ENCODE data around the gene THADA. TPM values are rescaled to one million over a fixed set of nuclear protein-coding genes. Genes with fewer than 3 reads are reported as not detected.
"Not testable (repeated sequence)": the region's sequence is repeated elsewhere in the genome, so short reads cannot be mapped to it uniquely, and the experiment has no call there.

THADA gene
- total and polyA plus RNA-seq, 8 donors = 9.4 to 25.1 (median 18.2) TPM

DNA sequence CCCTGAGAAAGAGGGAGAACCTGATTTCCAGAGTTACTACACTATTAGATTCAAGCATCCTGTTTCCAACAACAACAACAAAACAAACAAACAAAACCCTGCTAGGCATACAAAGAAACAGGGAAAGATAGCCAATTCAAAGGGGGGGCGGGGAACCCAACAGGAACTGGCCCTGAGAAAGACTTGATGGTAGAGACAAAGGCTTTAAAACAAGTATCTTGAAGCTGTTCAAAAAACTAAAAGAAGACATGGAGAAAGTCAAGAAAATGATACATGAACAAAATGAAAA, 147.1 kb downstream of the THADA start:
- no peak for FAIRE-seq
- Histone ChIP-seq H3K9me3 (no peaks in the 10 kb centered on the region), H3K27ac (no peak overlapping the region), H3K36me3 (no peaks in the 10 kb centered on the region), H3K4me3 (no peak overlapping the region), H3K27me3 (no peaks in the 10 kb centered on the region), H3K4me1 (no peaks in the 10 kb centered on the region)
- TF ChIP-seq, protein P1, sequence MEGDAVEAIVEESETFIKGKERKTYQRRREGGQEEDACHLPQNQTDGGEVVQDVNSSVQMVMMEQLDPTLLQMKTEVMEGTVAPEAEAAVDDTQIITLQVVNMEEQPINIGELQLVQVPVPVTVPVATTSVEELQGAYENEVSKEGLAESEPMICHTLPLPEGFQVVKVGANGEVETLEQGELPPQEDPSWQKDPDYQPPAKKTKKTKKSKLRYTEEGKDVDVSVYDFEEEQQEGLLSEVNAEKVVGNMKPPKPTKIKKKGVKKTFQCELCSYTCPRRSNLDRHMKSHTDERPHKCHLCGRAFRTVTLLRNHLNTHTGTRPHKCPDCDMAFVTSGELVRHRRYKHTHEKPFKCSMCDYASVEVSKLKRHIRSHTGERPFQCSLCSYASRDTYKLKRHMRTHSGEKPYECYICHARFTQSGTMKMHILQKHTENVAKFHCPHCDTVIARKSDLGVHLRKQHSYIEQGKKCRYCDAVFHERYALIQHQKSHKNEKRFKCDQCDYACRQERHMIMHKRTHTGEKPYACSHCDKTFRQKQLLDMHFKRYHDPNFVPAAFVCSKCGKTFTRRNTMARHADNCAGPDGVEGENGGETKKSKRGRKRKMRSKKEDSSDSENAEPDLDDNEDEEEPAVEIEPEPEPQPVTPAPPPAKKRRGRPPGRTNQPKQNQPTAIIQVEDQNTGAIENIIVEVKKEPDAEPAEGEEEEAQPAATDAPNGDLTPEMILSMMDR (IDR thresholded peaks at IDR 0.05) = no peak
- WGBS, 2 donors = 99 to 100% methylated on average over 1 of the region's 1 CpG
- no peak for ATAC-seq
- no peak for DNase-seq
- intact Hi-C loops (cut with DNase I) = no loop called here

DNA sequence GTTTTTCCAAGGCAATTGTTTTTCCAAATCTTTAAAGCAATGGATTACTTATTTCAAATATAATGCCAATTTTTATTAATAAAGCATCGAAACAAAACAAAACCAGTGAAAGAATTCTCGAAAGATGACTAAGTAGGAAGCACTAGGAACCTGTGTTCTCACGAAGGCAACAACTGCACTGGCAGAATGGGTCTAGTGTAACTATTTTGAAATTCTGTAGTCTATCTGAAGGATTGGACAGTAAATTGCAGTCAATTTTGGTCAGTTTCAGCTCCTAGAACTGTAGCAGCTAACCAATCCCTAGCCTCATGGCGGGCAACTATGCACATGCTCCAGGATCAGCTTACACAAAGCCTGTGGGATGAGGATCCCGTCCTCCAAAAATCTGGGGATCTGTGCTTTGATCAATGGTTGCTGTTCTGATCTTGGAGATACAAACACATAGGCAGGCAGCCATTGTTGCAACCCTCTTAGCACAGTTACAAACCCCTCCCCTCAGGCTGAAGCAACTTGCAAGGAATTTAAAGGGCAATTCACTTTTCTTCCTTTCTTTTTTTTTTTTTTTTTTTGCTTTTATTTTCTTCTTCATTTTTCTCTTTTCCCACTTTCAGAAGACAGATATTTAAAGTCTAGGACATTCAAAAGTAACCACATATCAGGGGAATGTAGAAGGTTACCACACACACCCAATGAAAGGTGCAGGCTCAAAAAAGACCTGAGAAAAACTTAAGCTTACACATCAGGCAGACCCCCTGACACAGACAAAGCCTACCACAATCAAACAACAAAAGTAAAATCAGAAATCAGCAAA, 147.6 kb downstream of the THADA start:
- Histone ChIP-seq H3K9me3 (no peaks in the 10 kb centered on the region), H3K36me3 (no peaks in the 10 kb centered on the region), H3K27ac (no peak overlapping the region), H3K27me3 (no peaks in the 10 kb centered on the region), H3K4me1 (no peaks in the 10 kb centered on the region), H3K4me3 (no peak overlapping the region)
- FAIRE-seq (no peak), DNase-seq (no peak), ATAC-seq (no peak)
- WGBS, 2 donors = 84 to 89% methylated on average over 5 of the region's 5 CpGs
- TF ChIP-seq, protein P1 (IDR thresholded peaks at IDR 0.05) = no peak
- intact Hi-C loops (cut with DNase I) = no loop called here

DNA sequence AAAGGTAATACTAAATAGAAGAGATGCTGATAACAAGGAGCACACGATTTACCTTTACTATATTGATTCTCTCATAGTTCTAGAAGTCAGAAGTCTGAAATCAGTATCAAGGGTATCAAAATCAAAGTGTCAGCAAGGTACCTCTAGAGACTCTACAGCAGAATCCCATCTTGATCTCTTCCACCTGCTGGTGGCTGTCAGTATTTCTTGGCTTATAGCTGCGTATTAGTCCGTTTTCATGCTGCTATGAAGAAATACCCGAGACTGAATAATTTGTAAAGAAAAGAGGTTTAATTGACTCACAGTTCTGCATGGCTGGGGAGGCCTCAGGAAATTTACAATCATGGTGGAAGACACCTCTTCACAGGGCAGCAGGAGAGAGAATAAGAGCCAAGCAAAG, 149.1 kb downstream of the THADA start:
- FAIRE-seq; H3K36me3 ChIP-seq; H3K27me3 ChIP-seq; H3K4me3 ChIP-seq; H3K9me3 ChIP-seq; intact Hi-C loops (cut with DNase I); DNase-seq; H3K27ac ChIP-seq; ATAC-seq; H3K4me1 ChIP-seq: not testable (repeated sequence)
- 96% methylated on average over 4 of the region's 4 CpGs for WGBS, 2 donors

DNA sequence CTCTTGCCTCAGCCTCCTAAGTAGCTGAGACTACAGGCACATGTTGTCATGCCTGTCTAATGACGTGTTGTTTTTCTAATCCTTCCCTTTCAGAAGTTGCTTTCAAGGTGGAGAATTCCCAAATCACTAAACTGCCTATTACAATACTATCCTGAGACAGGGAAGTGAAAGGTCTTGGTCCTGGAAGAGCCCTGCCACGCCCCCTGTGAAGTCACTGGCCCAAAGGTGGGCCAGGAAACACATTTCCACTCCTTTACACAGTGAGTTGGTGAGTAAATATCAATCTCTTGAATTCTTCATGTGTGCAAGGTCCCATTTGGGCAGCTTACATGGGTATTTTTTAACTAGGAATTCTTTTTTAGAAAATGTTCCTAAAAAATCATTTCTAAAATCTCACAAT, 150.1 kb downstream of the THADA start:
- H3K27ac ChIP-seq = no peak overlapping the region
- no peak for FAIRE-seq
- 96 to 100% methylated on average over 2 of the region's 2 CpGs for WGBS, 2 donors

DNA sequence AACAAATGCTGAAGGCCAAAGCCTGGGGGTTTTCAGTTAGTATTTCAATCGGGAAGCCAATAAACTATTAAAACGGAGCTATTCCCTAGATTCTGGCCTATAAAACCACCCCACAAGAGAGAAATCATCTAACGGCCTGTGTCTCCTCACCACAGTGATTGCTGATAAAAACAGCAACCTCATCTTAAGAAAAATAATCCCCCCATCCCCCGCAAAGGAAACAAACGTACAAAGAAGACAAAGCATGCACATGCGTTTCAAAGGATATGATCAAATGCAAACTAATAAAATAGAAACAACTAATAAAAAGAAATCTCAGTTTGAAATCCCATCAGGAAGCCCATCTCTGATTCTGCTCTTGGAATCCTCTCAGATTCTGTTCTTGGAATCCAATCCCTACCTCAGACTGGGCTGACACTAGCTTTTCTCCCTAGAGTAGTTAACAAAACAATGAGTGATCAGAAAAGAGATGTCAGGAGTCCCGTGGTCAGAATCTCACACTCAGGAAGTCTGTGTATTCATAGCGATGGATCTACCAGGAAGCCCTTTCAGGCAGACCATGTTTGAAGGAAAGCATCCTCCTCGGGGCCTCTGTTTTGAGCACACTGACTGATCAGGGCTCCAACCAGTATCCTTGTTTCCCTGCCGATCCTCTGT, 150.7 kb downstream of the THADA start:
- intact Hi-C loops (cut with DNase I) = no loop called here
- no peak overlapping the region for H3K4me3 ChIP-seq
- FAIRE-seq (no peak), DNase-seq (no peak), ATAC-seq (no peak)
- no peak overlapping the region for H3K27ac ChIP-seq
- WGBS, 2 donors = 90 to 91% methylated on average over 10 of the region's 10 CpGs
- no peaks in the 10 kb centered on the region for H3K27me3 ChIP-seq
- TF ChIP-seq, protein P1 (IDR thresholded peaks at IDR 0.05) = no peak
- H3K4me1 ChIP-seq = peaks cover 4 to 16% (median 11%) of the 10 kb centered on the region in 3 donors
- no peaks in the 10 kb centered on the region for H3K9me3 ChIP-seq
- H3K36me3 ChIP-seq = no peaks in the 10 kb centered on the region

More for the DNA sequence above, 150.1 kb downstream of the THADA start:
- intact Hi-C loops (cut with DNase I) = no loop called here
- no peaks in the 10 kb centered on the region for H3K36me3 ChIP-seq
- DNase-seq (no peak), ATAC-seq (no peak)
- TF ChIP-seq, protein P1 (IDR thresholded peaks at IDR 0.05) = no peak
- no peaks in the 10 kb centered on the region for H3K9me3 ChIP-seq
- H3K27me3 ChIP-seq = no peaks in the 10 kb centered on the region
- no peak overlapping the region for H3K4me3 ChIP-seq
- H3K4me1 ChIP-seq = peaks cover 2 to 9% (median 8%) of the 10 kb centered on the region in 3 donors

All from pancreas (tissue), 10 donors.